CD4-positive, alpha-beta T cell treated with Interferon gamma for 1 hour (primary cell): ENCODE measurements around the gene NAA30.
"Not testable (repeated sequence)": the region's sequence is repeated elsewhere in the genome, so short reads cannot be mapped to it uniquely, and the experiment has no call there.

ENCODE experiments used
- DNase-seq: peaks from one replicate; pipeline ENCODE4 v3.0.0-alpha.2; 2020

The NAA30 gene

DNA sequence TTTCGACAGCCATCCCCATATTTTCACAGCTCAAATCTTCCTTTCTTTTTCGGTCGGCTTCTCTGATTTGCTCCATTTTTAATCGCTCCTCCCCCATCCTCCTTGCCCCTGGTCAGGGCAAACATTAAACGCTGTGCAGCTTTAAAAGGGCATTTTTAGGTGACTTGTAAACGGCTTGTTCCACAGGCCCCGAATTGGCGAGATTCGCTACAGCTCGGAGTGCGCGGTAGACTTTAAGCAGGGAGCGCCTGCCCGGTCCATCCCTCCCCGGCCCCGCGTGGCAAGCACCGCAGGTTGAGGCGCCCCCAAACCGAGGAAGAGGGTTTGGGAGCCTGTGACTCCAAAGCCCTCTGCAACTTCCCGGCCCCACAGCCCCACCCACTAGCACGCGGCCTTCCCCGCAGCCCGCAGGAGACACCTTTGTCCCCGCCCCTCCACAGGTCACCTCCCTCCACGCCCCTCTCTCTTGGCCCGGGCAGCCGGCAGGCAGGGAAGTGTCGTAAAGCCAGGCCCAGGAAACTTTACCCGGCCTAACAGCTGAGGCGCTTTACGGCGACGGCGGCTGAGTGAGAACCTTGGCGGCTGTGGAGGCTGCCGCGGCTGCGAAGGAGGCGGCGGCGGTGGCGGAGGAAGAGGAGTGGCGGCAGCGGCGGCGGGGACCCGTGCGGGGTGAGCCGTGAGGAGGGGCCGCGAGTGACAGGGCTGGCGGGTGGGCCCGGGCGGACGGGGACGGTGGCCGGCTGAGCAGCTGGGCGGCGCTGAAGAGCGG is at the start of gene NAA30:
Gene NAA30 (plus strand): TSS at position 550 of the 769 bp plus-strand sequence. CDS start 372 bp downstream, outside the sequence.
- DNase-seq, result peak; percentile 96

DNA sequence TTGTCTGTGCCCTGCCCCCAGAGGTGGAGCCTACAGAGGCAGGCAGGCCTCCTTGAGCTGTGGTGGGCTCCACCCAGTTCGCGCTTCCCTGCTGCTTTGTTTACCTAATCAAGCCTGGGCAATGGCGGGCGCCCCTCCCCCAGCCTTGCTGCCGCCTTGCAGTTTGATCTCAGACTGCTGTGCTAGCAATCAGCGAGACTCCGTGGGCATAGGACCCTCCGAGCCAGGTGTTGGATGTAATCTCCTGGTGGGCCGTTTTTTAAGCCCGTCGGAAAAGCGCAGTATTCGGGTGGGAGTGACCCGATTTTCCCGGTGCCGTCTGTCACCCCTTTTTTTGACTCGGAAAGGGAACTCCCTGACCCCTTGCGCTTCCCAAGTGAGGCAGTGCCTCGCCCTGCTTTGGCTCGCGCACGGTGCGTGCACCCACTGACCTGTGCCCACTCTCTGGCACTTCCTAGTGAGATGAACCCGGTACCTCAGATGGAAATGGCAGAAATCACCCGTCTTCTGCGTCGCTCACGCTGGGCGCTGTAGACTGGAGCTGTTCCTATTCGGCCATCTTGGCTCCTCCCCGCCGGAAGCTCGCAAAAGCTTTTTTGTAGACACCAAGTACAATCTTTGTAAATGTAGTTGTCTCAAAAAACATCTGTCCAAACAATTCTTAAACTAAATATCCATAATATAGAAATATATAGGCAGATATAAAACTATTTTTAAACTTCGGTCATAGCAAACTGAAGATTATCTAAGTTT is 46.7 kb upstream of the NAA30 start:
- not testable (repeated sequence) for DNase-seq

DNA sequence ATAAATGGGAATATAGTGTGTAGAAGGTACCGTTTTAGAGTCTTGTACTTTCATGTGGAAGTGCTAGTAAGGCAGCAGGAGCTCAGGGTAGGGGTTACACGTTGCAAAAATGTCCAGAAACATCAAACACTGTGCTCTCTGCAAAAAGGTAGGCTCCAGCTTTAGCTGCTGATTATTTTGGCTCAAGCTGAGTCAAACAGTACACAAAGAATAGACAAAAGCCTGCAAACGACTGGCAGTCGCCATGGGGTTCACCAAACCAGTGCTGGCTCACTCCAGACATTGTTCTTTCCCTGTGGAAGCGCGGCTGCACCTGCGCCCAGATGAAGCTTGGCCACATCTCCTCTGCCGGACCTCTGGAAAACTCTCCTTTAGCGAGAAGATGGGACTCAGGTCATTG is 45.3 kb upstream of the NAA30 start:
- DNase-seq, result no peak

DNA sequence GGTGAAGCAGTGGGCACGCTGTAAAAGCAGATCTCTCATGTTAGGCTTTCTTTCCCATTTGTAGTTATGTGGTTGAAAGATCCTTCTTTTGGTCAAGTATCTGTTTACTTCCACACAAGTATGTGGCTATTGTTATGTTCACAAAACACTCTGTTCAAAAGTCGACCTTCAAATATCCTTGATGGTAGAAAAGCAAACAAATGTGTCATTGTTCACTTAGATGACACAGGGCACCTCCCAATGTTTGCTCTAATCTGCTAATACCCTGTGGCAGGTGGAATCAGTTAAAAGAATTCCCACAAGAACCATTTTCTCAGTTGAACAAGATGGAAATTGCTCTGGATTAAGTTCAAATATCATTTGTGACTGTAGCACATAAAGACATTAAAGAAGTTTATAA is 43.6 kb upstream of the NAA30 start:
- no peak for DNase-seq

DNA sequence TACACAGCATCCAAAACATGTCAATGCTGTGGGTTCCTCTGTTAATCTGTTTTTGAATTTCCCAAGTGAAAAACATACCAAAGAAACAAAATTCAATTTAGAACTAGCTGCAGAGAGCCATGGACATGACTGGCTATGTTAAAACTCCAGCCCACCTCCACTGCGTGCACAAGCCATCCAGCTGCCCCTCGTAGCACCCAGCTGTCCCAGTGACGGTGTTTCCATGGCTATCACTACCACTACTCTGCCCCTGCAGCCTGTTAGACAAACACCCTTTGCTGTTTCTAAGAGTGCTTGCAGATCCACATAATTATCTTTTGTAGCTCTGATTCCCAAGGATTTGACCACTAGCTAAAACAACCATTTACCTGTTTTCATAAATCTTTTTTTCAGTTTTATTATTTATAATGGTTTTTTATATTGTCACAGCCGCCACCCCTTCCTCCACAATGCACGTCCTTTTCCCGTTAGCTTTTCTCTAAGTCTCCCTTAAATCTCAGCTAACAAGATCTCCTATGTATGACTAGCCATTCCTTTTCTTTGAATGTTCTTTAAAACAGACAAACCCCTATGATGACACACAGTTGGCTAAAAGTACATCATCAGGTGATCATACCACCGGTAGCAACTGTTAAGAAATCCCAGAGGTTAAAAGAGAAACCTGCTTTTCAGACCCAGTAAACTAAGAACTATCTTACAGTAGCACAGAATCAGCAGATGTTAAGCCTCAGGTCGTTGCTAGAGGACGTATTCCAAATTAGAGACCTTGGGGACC is 37.8 kb upstream of the NAA30 start:
- DNase-seq, result no peak

DNA sequence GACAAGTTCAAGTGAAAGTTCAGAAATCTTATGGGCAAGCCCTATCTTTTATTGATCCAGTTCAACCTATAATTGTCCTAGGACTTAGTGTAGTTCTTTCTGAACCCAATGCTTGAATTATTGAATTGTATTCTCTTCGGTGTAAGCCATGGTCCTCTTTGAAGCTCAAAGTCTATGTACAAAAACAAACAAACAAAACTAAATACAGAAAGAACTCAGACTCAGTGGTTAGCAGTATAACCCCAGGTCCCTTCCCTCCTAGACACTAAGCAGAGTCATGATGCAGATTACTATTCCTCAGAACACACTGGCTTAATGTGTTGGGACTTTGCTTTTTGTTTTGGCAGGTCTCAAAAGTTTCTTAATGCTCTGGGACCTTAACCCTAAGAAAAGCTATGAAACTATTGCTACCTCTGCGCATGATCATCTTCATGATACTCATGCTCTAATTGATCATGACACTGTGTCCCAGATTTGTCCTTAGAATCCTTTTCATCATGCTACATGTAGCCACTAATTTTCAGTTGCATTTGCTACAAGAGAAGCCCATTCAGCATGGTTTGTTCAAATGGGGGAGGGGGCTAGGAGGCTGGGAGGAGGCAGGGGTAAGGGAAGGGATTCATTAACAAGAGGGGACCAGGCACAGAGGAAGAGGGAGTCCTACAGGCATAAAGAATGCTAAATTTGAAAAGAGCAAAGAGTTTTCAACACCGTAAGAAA is 35.1 kb upstream of the NAA30 start:
- DNase-seq, result no peak

DNA sequence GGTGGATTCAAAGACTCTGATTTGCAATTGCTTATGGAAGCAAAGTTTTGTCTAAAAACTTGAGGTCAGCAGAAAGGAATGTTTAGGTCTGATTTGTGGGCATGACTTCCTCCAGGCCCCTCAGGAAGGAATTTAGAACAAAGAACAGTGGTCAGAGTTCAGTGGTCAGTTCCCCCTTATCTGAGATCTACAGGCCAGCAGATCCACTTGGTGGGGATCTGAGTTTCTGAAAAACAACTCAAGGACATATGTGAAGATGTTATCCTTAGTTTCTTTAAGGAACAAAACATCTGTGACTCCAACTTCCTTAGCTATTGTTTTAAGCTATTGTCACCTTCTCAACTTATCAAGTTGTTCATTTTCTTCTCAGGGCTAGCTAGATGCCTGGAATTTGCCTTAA is 28.0 kb upstream of the NAA30 start:
- no peak for DNase-seq

DNA sequence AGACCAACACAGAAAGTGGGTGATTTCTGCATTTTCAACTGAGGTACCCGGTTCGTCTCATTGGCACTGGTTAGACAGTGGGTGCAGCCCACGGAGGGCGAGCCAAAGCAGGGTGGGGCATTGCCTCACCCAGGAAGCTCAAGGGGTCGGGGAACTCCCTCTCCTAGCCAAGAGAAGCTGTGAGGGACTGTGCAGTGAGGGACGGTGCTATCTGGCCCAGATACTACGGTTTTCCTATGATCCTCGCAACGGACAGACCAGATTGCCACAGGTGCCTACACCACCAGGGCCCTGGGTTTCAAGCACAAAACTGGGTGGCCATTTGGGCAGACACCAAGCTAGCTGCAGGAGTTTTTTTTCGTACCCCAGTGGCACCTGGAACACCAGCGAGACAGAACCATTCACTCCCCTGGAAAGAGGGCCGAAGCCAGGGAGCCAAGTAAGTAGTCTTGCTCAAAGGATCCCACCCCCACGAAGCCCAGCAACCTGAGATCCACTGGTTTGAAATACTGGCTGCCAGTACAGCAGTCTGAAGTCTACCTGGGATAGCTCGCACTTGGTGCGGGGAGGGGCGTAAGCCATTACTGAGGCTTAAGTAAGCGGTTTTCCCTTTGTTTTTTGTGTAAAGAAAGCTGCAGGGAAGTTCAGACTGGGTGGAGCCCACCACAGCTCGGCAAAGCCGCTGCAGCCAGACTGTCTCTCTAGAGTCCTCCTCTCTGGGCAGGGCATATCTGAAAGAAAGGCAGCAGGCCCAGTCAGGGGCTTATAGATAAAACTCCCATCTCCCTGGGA is 25.5 kb upstream of the NAA30 start:
- DNase-seq, result no peak

DNA sequence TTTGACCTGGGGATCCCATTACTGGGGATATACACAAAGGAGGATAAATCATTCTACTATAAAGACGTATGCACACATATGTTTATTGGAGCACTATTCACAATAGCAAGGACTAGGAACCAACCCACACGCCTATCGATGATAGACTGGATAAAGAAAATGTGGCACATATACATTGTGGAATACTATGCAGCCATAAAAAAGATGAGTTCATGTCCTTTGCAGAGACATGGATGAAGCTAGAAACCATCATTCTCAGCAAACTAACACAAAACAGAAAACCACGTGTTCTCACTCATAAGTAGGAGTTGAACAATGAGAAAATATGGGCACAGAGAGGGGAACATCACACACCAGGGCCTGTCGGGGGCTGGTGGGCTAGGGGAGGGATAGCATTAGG is 20.2 kb upstream of the NAA30 start:
- DNase-seq, result not testable (repeated sequence)

DNA sequence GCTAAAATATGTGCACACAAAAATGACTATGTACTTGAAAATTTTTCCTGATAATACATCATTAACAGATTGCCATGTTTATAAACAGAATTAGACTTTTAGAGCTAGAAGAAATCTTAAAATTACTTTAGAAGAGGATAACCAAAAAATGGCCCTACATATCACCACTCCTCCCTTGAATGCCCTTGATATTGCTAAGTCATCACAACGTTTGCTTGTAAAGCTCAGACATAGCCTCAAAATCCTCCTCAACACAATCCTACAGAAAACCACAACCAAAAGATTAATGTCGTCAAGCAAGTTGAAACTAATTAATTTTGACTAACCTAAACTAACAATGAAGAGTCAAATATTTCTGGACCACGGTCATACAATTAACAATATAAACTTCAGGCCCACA is 19.4 kb upstream of the NAA30 start:
- no peak for DNase-seq

DNA sequence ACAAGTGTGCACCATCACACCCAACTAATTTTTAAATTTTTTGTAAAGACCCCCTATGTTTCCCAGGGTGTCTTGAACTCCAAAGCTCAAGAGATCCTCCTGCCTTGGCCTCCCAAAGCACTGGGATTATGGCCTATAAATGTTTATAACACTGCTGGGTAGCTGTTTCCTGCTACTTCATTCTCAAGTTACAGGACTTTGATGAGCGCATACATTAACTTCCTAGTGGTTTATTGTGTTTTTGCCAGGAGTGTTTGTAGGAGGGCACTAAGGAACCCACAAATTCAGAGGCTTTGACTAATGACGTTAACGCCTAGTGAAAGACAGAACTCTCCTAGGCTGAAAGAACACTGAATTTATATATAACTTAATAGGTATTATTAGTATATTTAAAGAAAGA is 15.2 kb upstream of the NAA30 start:
- no peak for DNase-seq

DNA sequence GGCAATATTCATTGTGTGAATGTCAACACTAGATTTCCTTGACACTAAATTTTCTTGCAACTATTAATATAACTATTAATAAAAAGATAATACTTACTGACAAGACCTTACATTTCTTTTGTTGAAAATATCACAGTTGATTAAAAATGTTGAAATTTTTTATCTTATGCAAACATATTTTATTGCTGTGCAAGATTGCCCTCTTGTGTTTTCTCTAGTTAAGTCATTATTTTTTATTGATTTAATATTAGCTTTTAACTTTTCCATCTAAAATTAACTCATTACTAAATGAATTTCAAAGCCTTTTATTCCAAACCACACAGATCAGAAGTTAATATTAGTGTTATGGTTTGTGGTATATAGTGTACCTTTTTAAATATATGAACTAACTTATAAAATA is 11.7 kb upstream of the NAA30 start:
- DNase-seq, result no peak

DNA sequence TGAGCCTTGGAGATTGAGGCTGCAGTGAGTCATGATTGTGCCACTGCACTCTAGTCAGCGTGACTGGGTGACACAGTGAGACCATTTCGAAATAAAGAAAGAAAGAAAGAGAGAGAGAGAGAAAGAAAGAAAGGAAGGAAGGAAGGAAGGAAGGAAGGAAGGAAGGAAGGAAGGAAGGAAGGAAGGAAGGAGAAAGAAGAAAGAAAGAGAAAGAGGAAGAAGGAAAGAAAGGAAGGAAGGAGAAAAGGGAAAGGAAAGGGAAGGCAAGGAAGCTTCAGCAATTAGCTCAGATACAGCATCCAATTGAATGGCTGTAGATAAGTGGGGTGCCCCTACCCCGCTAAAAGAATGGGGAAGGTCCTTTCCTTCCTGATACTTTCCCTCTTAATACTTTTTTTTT is 9.5 kb upstream of the NAA30 start:
- no peak for DNase-seq

DNA sequence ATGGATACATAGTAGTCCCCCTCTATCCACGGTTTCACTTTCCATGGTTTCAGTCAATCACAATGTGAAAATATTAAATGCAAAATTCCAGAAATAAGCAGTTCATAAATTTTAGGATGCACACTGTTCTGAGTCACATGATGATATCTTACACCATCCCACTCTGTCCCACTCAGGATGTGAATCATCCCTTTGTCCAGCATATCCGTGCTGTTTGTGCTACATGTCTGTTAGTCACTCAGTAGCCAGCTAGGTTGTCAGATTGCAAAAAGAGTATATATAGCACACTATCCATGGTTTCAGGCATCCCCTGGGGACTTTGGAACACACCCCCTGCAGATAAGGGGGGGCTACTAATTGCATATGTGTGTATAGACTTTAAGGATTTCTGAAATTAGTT is 8.1 kb upstream of the NAA30 start:
- DNase-seq, result no peak

DNA sequence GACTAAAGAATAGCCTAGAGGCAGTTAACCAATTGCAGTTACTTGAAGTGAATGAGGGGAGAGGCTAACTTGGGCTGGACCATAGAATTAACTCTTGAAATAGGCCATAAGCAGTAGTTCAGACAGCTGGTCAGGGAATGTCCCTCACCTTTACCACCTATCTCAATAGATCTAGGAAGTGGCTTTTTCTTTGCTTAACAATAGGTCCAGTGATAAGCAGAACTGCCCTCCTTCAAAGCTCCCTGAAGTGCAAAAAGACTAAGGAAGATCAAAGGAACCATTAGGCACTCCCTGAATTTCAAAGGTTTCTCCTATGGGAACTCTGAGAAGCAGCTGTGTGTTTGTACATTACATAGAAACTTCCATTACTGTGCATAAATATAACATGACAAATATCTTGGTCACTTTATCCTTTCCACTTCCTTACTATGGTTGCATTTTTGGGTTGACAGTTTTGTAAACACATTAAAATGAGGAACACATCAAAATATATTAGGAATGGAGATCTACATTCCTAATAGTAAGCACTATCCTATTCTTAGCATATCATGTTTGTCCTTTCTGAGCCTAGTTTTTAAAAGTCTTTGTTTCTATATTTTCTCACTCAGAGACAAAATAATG is 7.2 kb upstream of the NAA30 start:
- no peak for DNase-seq

DNA sequence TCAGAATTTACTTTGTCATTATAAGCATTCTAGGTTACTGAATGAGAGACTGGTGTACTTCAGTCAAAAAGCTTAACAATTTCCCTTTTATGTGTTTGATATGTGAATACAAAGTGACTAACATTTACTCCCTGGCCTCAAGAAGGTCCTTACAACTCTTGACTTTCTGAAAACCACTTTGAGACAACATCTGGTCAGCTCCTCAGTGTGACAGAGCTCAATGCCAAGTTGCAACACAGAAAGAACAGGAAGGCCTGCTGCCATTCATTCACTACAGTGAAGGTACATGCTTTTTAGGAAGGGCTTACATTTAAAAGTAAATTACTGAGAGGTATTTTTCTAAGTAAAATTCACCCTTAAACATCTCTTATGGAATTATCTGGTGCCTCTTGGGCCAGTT is 2.3 kb upstream of the NAA30 start:
- no peak for DNase-seq

DNA sequence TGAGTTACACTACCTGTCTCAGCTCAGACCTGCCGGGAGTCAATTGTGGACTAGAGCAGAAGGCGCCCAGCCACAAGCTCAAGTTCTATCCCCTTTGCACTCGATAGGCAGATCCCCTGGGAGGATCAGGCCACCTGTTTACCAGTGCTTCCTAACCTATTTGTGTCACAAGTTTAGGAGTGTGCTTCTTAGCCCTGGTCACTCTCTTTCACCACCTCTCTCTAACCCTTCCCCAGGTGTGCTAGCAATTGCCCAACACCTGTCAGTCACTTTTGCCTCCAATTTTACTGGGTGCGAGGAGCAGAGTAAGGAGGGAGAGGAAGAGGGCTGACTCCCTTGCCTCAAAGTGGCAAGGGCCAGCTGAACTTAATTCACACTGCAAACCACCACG is 745 bp upstream of the NAA30 start:
- DNase-seq, result no peak

DNA sequence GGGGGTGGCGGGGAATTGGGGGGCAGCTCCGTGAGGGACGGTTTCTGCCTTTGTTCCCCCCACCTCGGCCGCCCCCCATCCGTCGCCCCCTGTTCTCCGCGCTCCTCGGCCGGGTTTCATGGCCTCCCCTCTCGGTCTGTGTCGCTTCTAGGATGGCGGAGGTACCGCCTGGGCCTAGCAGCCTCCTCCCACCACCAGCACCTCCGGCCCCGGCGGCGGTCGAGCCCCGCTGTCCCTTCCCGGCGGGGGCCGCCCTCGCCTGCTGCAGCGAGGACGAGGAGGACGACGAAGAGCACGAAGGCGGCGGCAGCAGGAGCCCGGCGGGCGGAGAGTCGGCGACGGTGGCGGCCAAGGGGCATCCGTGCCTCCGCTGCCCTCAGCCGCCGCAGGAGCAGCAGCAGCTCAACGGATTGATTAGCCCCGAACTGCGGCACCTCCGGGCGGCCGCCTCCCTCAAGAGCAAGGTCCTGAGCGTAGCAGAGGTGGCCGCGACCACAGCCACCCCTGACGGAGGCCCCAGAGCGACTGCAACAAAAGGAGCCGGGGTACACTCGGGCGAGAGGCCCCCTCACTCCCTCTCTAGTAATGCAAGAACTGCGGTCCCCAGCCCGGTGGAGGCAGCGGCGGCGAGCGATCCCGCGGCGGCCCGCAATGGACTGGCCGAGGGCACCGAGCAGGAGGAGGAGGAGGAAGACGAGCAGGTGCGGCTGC is 575 bp downstream of the NAA30 start:
- DNase-seq, result no peak

DNA sequence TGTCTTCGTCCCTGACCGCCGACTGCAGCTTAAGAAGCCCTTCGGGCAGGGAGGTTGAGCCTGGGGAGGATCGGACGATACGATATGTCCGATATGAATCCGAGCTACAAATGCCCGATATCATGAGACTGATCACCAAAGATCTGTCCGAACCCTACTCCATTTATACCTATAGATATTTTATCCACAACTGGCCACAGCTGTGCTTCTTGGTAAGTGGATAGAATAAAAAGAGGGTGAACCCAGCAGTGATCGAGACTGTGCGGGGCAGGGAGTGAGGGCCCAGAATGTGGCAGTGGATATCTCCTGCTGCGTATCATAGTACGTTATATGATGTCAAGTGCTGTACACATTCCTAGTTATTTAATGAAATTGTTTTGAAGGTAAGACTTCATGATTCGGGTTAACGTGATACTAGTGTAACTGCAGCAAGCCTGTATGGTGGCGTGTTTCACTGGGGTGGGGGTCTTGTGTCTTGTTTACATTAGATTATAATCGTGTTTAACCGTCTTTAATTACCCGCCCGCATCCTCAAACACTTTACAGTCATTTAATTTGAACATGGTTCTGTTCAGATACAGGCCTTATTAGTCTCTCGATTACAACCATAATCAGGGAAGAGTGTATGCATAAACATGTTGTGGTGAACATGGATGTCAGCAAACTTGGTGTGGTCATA is 1.3 kb downstream of the NAA30 start:
- DNase-seq, result no peak

DNA sequence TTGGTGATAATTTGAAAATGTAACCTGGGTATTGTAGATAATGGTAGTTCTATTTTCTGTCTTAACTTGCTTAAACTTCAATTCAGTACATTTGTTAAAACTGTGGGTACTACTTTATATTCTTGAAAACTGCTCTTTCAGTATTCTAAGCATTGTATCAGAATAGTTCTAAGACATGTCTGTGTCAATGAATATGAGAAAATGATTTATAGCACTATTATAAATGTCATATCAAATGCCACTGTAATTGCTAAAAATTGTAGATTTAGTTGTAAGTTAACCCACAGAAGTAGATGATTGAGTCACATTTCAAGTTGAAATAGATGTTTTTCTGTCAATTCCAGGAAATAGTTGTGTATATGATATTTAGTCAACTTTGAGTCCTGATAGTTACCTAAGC is 2.4 kb downstream of the NAA30 start:
- DNase-seq, result no peak
